Inflammatory macrophage (primary cell): ENCODE measurements around the gene LGI2.
A peak's percentile ranks its signal among the peaks of the same experiment; 100 is the strongest.

Experiments used
- DNase-seq, 2 donors: peaks; one replicate each; pipeline ENCODE4 v3.0.0-alpha.2; 2020 to 2022

LGI2 gene

DNA sequence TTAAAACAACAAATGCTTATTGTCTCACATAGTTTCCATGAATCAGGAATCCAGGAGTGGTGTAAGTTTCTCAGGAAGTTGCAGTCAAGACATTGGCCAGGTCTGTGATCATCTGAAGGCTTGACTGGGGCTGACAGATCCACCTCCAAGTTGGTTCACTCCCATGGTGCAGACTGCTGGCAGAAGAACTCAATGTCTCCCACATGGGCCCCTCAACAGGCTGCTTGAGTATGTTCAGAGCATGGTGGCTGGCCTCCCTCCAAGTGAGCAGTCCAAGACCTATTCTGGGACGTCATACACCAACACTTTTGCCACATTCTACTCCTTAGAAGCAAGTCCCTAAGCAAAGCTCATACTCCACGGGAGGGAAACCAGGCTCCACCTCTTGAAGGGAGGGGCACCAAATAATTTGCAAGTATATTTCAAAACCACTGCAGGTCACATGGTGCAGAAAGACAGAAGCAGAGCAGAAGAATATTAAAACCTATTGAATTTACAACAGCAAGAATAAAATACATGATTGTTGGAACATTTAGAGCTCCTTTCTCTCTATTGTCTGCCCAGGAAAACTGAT is 35.3 kb downstream of the LGI2 start:
- DNase-seq = no peak

DNA sequence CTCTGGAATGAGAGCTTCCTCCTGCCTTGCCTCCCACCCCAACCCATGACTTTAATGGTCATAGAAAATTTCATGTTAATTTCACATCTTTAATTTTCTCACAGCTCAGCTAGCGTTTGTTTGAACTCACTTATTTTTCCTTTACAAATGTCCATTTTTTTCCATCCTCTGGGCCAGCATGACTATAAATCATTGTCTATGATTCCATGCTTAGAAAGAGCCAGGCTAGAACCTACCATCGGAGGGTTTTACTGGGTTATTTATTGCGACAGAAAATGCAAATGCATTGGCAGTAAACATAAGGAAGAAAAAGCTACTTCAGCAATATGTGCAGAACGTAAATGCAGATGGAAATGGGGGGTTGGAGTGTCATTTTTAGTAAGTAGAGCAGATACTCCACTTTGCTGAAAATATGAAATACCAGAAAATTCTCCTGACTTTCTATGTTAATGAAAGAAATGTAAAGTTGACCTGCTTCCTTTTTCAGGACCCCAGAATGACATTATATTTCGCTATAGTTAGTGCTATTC is 37.1 kb downstream of the LGI2 start:
- no peak for DNase-seq

DNA sequence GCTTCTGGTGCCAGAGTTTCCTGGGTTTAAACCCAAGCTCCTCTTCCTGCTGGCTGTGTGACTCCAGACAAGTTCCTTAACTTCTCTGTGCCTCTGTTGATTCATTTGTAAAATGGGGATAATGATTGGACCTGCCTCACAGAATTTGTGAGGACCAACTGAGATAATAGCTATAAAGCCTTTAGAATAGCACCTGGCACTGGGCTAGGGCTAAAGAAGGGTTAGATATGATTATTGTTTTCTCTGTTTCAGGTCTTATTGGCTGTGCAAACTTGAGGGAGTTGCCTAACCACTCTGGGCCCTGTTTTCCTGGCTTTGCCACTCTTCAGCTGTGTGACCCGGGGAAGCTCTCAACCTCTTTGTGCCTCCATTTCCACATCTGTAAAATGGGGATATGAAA is 37.8 kb downstream of the LGI2 start:
- no peak for DNase-seq

DNA sequence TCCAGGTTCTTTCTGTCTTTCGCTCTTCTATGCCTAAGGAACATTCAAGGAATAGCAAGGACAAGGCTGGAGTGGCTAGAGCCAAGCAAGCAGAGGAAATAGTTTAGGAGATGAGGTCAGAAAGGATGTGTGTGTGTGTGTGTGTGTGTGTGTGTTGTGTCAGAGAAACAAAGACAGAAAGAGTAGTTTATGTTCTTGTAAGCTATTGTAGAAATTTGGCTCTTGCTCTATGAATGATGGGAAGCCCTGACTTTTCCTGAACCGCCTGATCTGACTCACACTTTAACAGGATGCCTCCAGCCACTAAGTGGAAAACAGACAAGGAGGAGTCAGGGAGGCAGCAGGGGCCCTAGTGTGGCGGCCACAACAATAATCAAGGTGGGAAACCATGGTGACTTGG is 39.7 kb downstream of the LGI2 start:
- DNase-seq = no peak

DNA sequence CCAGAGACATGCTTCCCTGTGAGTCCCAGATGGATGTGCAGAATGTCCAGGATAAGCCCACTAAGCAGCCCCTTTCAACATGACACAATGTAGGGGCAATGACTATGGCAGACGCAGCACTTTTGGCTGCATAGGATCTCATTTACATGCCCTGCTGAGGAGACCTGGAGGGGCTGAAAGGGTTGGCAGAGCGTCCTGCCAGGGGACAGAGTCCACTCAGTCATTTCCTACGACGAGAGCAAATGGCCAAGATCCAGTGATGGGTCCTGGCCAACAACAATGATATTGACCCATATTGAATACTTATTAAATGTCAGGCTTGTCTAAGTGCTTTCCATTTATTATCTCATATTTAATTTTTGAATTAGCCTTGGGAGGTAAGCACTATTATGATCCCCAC is 41.4 kb downstream of the LGI2 start:
- DNase-seq = no peak

DNA sequence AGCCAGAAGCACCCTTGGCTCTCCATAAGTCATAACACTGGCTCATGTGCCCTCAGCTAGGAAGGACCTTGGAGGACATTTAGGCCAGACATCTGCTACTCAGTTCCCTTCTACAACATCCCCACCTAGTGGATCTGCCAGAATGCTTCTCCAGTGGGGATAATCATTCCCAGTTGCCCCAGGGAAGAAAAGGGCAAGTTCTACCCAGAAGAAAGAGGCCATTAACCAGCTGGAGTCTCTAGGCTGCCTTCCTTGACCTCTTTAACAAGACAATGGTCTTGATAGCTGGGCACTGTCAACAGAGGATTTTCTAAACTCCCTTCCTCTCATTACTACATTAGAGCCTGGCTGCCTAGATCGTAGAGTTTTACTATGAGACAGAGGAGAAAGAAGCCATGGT is 42.0 kb downstream of the LGI2 start:
- peak; percentile 69 to 70 for DNase-seq

DNA sequence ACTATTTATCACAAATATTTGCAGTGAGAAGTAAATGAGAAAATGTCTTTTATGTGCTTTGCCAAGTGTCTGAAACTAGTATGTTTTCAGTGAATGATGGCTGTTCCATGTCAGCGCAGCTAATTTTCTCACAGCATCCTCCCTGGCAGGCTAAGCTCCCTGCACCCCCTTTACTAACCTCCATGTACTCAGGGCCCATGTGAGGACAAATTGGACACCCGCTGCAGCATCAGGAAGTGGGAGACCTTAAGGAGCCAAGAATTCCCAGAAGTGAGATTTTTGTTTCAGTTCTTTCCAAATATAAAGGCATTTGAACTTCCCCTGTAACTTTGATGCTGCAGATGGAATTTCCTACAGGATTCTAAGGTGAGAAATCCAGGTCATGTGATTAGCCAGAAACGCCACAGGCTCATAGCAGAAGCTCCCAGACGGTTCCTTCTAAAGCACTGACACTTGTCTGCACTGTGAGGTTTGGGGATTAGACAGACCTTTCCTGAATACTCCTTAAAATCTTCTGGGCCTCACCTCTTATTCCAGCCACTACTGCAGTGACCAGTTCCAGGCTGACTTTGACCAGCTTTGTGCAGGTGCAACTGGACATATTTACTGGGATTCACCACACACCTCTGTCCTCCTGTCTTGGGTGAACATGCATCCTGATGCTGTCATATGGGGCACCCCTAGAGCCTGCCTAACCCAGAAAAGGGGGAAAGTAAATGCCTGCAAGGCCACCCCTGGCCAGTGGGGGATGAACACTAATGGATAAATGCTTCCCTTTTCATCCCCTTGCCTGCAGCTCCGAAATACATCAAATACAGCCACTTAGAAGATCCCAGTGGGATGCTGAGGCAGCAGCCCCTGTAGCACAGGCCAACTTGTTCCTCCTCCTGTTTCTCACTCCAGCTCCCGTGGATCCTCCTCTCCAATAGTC is 45.9 kb downstream of the LGI2 start:
- no peak for DNase-seq

DNA sequence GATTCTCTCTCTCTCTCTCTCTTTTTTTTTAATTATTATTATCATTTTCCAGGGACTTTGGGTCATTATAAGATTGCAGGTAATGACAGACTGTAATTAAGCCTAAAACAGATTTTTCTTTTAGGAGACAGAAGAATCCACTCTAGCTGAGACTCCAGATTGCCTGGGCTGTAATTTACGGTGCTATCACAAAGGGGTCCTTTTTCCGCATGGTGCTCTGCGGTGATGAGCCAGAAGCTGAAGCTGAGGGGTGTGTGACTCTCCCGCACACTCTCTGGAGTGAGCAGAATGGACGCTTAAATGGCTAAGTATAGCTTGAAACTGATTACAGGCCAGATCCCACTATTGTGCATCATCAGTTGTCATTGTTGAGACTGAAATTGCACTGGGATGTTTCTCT is 50.0 kb downstream of the LGI2 start:
- no peak for DNase-seq

DNA sequence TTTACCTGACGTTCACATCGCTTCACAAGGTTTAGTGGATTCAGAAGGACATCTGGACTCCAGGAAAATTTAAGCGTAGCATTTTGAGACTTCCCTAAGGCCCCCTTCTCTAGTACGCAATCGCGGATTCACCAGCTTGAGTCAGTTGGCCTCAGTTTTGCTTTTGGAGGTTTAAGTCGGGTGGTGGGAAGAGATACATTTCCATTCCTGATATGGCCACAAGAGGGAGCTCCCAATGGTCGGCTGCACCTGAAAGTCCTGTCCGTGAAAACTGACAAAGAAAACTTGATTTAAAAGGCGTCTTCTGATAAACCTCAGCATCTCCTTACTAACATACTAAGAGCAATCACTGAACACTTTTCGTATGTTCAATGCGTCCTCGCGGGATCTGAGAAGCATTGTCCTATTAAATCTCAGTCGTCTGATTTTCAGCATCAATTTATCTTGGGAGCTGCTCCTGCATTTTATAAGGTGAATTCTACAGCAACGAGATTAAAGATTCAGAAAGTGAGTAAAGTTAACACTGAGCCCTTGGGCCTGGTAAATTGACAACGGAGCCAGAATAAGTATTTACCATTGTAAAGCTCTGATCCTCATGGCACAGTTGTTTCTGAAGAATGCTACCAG is 50.6 kb downstream of the LGI2 start:
- DNase-seq = peak; percentile 71 to 85

DNA sequence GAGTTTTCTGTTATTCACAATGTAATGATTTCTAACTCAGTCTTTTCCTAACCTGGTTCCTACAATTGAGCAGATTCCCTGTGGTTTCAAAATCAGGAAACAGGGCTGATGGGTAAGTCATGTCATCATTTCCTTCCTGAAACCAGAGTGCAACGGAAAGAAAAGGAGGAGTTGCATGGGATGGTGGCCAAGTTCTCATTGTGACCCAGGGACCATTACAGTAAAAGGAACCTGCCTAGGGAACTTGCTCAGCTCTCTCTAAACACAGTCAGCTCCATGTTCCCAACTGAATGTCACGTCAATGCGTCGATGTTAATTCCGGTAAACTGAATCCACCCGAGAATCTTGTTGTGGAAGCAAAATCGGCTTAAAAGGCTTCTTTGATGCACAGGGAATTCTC is 51.2 kb downstream of the LGI2 start:
- DNase-seq = peak; percentile 90 to 93

DNA sequence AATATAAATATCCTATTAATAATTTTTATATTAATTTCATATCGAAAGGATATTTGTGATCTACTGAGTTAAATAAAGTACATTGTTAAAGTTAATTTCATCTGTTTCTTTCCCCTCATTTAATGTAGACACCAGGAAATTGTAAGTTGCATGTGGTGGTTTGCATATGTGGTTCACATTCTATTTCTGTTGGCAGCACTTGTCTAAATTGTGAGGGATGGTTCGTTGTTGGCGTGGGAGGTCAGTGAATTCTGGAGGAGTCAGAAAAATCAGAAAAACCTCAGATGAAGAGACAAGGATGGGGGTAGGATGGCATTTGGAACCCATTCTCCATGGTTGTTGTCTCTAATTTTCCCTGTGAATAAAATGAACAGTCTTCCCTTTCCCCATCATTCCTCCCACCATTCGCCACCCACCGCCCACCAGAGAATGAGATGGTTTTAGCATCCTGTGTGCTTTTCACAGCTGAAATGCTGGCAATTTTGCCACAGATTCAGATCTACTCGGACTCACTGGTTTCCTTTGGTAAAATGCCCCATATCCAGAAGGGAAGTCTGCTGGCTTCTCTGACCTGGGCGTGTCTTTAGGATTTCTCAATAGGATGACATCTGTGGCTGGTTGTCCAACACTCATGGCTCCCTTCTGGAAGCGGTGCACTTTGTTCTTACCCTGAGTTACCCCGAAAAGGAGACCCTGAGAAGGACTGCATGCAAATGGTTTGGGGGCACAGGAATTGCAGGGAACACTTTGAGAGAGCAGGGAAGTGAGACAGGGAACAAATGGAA is 52.3 kb downstream of the LGI2 start:
- DNase-seq = peak; percentile 80 to 83

DNA sequence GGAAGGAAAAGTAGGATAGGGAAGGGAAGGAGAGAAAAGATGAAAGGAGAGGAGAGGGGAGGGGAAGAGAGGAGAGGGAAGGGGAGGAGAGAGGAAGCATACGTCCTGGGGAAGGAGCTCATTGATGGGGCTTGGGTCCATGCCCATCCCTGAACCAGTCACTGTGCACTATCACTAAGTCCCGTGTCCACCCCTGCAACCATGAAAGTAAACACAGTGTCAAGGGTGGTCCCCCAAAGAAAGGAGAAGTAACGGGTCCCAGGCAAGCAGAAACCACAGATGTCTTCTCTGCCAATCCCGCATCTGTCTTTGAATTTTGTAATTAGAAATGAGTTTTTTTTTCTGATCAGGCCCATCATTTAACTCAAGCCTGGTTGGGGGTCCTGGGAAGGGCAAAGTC is 55.2 kb downstream of the LGI2 start:
- no peak for DNase-seq

DNA sequence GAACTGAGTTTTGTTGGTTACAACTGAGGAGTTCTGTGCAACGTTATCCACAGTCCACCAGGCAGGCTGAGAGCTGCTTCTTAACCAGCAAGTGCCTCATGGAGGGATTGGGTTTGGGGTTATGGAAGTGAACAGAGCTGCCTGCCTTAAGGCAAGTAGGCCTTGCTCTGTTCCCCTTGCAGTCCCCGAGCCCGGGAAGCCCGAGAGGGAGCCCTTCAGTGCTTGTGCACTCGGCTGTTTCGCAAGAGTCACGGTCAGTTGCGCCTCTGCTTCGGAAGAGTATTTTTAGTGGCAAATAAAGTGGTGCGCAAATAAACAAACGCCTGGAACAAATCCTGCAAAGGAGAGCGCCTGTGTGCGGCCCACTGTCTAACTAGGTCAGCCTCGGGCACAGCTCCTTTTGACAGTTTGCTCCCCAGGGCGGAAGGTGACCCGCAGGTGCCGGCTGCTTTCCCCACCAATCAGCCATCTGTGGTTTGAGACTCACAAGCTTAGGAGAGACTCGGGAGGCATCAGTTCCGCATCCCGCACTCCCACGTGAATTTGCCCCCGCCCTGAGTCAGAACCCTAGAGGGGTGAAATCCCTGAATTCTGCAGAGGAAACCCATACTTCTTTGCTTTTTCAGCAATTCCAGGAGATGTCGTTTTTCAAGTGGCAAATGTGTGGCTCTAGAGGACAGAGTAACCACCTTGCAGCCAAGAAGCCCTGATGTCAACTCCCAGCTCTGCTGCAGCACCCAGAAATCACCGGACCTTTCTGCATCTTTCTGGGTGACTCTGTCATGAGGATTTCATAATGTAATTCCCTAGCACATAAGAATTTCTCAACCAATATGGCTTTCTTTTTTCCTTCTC is 56.8 kb downstream of the LGI2 start:
- DNase-seq = peak; percentile 84 to 86

DNA sequence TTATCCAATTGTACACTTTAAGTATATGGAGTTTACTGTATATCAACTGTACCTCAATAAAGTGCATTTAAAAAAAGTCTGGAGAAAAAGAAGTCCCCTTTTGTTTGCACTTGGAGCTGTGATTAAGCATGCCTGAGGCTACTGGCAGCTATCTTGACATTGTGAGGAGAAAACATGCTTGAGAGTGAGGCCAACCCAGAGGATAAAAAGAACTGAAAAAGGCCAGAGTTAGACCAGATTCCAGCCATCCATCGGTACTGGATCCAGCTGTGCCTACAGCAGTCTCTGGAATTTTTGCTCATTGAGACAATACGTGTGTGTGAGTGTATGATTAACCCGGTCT is 57.4 kb downstream of the LGI2 start:
- DNase-seq = no peak

DNA sequence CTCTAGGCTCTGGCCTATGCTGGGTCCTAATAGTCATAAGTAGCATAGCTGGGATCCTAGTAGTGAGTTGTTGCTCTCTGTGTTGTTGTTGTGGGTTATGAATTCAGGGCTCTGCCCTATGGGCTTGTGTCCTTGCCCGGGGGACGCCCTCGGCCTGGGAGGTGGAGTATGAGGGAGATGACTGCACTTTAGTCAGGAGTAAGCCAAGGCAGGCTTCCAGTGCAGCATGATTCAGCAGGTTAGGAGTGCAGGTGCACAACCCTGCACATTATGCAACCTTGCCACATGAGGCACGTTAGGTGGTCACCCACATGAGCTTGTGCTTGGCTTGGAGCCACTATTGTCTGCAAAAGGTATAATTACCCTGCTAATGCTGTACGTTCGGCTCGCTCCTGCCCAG is 59.6 kb downstream of the LGI2 start:
- DNase-seq = no peak

DNA sequence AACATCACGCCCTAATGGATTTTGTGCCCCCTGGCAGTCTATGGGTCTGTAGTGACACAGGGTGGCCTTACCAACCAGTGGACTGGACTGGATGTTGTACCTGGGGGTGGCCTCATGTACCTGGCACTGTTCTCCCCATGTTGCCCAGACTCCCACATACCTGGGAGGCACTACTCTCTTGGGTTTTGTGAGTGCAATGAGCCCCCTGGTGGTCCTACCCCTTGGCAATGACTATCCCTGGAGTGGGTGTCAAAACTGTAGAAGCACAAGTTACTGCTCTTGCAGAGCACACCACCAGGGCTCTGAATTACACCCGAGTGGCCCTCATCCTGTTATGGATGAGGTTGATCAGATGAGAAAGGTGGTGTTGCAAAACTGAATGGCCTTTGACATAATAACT is 60.1 kb downstream of the LGI2 start:
- DNase-seq = no peak

DNA sequence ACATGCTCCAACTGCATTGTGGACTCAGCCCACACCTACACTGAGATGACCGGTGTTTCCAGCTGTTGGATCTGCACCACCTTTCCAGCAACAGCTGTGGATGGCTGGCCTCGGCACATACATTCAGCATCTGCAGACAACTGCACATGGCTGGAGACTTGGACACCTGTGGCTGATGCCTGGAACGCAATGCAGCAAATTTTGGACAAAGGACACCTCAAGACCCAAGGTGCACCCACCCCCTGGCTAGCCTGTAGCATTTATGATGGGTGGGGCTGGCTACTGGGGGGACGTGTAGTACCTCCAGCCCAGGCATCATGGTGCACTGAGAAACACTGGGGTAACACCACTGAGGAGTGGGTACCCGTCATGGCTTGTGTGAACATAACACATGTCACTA is 60.6 kb downstream of the LGI2 start:
- no peak for DNase-seq

DNA sequence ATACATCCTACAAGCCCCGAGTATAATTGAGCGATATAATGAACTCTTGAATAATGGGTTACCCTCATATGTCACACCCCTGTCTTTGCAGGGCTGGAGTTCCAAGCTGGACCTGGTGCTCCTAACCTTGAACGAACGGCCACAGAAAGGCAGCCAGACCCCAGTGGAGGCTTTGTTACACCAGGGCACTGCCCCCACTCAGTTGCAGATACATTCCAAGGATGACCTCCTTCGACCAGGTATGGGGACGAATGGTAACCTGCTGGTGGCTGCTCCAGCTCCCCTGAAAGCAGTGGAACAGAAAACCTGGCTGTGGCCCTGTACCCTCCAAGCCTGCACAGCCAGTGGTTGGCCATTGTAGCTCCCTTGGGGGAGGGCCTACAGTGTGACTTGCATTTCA is 61.3 kb downstream of the LGI2 start:
- DNase-seq = no peak

DNA sequence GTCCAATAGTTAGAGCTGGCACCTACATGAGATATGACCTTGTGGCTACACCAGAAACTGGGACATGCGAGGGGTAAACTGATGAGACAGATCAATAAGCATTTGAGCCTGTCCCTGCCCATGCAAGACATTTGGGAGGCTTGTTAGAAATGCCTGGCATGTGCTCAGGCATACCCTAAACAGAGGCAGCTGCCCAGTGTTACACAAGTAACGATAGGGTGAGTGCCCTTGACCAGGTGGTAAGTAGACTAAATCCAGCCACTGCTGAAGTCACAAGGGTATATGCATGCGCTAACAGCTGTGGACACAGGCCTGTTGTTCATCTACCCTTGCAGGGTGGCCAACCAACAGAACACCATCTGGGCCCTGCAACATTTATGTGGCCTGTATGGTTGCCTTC is 61.8 kb downstream of the LGI2 start:
- DNase-seq = no peak

DNA sequence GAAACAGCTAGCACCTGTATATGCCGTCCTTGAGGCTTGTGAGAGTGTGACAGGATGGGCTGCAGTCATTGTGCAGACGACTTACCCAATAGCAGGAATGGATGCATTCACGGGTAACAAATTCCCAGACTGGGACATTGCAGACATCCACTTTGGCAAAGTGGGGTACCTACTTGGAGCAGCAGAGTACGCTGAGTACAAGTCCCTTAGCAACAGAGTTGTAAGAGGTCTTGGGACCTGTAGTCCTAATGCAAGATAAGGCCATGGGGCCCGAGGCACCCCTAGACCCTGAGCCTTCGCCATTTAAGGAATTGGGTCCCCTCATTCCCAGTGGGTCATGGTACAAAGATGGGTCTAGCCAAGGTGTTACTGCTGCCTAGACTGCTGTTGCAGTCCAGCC is 62.5 kb downstream of the LGI2 start:
- DNase-seq = no peak

DNA sequence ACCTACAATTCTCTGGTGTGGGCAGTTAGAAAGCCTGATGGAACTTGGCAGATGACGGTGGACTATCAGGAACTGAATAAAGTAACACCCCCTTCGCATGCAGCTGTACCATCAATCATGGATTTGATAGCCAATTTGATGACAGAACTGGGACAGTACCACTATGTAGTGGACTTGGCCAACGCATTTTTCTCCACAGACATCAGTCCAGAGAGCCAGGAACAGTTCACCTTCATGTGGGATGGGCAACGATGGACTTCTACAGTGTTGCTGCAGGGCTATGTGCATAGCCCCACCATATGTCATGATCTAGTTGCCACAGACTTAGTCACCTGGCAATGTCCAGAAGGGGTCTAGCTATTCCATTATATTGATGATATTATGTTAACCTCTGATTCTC is 63.4 kb downstream of the LGI2 start:
- DNase-seq = no peak

DNA sequence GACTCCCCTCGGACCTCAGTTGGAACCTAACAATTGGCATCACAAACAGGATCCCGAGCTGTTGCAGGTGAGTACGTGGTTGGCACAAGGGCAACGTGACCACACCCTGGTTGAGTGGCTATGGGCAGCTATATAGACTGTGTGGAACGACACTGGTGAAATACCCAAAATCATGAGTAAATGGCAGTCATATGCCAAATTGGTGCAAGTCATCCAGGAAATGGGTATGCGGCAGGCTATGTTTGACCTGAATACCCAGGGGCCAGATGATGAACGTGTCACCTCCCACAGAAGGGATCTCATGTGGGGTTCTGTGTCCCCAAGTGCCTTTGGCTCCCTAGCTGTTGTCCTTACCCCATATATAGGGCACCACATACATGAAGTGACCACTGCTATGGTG is 64.7 kb downstream of the LGI2 start:
- no peak for DNase-seq
